ENCODE measurements around the gene SEMA6A.

SEMA6A gene

GRCh38 chr5:116464144-116464708 is 110.4 kb downstream of the SEMA6A start:
- DNase-seq (ENCODE audit: low read depth in 2 of 2), result no peak

DNA sequence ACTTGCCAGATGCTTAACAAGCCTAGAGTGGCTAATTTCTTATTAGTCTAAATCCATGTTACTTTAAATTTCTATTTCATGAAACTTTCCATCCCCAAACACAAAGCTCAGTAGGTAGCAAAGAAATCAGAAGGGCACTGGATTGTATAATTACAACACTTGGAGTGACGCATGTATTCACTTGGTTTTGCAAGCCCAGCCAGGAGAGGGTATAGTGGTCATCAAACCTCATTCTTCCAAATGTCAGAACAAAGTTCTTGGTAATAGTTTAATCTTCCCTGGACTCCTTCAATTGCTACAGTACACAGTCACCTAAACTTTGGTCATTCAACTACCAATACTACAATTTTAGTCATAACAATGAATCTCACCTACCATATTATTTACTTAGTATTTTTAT is 112.1 kb downstream of the SEMA6A start:
- DNase-seq (ENCODE audit: low read depth in 2 of 2), result no peak

GRCh38 chr5:116459301-116459700 is 115.3 kb downstream of the SEMA6A start:
- no peak for DNase-seq (ENCODE audit: low read depth in 2 of 2)

GRCh38 chr5:116457062-116457461 is 117.6 kb downstream of the SEMA6A start:
- no peak for DNase-seq (ENCODE audit: low read depth in 2 of 2)

- DNase-seq (ENCODE audit: low read depth in 2 of 2), result no peak
Measured at GRCh38 chr5:116456036-116456435, 118.6 kb downstream of the SEMA6A start.

GRCh38 chr5:116455061-116455460 is 119.6 kb downstream of the SEMA6A start:
- no peak for DNase-seq (ENCODE audit: low read depth in 2 of 2)

DNA sequence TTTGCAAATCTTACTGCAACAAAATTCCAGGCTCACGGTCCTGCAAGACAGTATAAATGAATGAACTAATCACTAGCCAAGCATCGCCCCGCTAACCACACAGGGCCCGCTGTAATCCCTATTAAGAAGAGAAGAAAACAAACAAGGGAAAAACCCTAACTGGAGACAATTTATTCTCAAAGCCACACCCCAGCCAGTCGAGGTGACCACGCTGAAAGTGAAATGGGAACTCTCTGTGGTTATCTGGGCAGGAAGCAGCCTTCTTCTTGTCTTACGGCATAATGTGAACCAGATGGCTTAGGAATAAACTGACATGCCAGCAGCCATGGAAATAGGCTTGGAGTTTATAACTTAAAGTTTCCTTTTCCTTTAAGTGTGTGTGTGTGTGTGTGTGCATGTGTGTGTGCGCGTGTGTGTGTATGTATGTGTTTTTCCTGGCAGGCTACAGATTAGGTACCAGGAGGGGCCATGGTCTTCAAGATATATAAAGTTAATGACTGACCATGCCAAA is 120.2 kb downstream of the SEMA6A start:
- no peak for DNase-seq (ENCODE audit: low read depth in 2 of 2)

DNA sequence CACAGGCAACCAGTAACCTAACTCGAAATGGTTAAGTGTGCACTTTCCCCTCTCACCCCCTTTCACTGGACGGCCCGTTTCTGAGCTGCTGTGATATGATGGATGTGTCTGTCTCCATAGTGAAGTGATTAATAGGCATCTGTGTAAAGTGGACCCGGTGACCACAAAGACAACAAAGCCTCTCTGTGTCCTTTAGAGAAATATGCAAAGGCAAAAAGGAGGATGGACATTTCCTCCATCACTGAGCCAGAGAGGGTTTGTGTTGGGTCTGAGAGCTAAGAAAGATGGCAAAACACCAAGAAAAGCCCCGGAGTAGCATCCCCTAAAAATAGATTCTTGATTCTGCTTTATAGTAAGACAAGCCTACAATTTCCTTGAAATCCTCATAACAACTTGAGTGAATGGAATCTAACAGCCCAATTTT is 120.6 kb downstream of the SEMA6A start:
- no peak for DNase-seq (ENCODE audit: low read depth in 2 of 2)

- DNase-seq (ENCODE audit: low read depth in 2 of 2), result no peak
Measured at GRCh38 chr5:116452774-116453368, 121.8 kb downstream of the SEMA6A start.

- DNase-seq (ENCODE audit: low read depth in 2 of 2), result no peak
Measured at GRCh38 chr5:116451905-116452450, 122.6 kb downstream of the SEMA6A start.

- DNase-seq (ENCODE audit: low read depth in 2 of 2), result no peak
Measured at GRCh38 chr5:116451066-116451465, 123.6 kb downstream of the SEMA6A start.

- DNase-seq (ENCODE audit: low read depth in 2 of 2), result no peak
Measured at GRCh38 chr5:116449458-116449857, 125.2 kb downstream of the SEMA6A start.

DNA sequence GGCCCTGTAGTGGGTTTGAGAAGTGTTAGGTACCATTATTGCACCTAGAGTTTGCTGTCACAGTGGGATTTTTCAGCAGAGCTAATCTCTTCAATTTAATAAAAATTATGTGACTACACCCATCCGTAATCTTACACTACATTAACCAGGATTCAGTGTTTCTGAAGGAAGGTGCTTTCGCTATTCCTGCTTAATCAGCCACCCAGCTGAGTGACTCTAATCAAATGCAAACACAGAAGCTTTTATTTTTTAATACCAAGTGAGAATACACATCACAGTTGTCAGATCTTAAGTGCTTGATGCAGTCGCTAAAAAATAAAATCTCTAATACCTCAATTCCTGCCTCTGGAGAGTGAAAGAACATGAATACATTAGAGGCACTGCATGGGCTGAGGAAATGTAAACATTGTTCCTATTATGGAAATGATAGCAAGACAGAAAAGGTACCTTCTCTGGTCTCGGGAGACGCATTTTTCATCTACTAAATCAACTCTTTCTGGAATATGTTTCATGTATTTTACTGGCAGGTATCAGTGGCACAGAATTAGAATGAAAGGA is 125.7 kb downstream of the SEMA6A start:
- DNase-seq (ENCODE audit: low read depth in 2 of 2), result no peak

DNA sequence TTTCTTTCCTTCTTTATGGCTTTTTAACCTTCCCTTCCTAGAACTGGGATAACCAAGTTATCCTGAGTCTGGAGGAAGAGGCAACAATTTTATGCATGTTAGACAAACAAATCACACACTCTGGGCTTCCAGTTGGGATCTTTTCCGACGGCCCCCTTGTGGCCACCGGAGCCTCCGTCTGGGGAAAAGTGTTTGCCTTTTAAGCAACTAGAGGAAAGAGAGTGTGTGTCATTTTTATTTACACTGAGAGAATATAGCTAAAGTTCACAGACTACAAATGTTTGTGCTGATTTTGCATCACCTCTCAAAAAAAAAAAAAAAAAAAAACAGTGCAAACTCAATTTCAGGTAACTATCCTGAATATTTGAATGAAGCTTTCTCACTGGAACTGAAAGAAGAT is 126.2 kb downstream of the SEMA6A start:
- no peak for DNase-seq (ENCODE audit: low read depth in 2 of 2)

DNA sequence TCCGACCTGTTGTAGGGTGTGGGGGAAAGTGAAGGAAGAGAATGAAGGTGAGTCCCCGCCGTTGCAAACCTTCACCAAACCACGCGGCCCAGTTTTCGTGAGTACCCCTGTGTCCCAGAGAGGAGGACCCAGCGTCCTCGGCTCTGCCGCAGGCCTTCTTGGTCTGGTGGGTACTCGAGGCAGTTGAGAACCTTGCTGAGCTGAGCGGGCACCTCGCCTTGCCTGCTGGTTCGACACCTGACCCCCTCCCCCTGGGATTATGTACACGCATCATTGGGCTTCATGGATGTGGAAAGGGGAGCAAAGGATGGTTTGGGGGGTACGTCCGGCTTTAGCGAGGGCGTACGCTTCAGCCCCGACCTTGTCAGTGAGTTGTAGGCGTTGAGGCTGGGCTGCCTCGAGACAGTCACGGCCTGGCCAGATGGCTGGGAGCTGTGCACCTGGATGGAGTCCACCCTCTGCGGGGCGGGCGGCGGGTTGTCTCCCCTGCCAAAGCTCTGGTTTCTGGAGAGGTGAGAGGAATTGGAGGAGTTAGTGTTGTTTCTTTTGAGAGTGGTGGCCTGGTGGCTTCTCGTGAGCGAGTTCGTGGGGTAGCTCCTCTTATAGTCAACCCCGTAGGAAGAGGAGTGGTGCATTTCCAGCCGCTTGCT is 128.1 kb downstream of the SEMA6A start:
- DNase-seq (ENCODE audit: low read depth in 2 of 2), result no peak

DNA sequence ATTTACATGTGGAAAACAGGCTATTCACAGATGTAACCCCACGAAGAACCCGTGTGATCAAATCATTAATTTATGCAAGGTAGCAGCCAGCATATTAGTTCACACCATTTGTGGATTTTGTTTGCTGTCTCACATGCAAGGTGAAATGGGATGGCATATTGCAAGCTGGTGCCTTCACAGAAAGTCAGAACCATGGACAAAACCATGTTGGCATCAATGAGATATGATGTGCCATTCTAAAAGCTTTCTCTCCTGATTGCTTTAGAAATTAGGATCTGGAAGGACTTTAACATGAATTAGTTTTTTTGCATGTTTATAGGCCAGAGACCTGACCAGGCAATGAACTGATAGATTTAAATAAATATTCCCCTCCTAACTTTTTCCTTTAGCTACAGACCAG is 129.3 kb downstream of the SEMA6A start:
- DNase-seq (ENCODE audit: low read depth in 2 of 2), result no peak

DNA sequence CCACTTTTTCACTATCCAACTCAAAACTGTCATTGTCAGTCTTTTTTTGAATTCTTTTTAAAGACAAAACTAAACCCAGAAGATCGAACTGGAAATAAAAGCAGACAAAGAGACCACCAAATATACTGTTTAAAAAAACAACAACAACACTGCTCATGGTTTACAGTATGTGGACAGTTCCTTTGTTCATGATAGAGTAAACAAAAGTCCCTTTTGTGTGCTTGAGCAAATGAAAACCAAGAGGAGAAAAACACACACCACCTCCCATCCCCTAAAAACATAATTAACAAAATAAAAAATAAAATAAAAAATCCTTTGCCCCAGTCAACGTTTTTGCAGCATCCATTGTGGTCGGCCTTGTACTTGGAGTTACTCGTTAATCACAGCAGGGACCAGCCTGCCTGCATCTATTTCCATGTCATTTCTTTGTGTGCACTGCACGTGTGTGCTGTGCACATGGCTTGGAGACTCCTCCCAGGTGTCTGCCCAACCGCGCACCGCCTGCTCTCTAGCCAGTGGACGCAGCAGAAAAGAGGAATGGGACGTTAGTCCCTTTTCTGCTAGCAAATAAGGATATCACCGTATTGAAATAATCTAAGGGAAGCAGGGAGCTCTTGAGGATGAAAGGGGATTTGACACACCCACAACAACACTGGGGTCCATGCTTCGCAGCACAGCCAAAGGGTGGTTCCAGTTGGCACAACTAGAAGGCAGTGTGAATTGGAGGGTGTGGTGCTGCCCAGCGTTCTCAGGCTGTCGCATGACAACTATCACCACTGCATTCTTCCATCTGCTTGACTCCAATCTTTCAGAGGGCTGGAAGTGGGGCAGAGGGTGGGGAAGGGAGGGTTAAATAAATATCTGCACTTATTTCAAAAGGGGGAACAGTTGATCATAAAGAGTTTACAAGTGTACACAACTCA is 130.0 kb downstream of the SEMA6A start:
- DNase-seq (ENCODE audit: low read depth in 2 of 2), result no peak

- DNase-seq (ENCODE audit: low read depth in 2 of 2), result no peak
Measured at GRCh38 chr5:116442931-116443551, 131.6 kb downstream of the SEMA6A start.

DNA sequence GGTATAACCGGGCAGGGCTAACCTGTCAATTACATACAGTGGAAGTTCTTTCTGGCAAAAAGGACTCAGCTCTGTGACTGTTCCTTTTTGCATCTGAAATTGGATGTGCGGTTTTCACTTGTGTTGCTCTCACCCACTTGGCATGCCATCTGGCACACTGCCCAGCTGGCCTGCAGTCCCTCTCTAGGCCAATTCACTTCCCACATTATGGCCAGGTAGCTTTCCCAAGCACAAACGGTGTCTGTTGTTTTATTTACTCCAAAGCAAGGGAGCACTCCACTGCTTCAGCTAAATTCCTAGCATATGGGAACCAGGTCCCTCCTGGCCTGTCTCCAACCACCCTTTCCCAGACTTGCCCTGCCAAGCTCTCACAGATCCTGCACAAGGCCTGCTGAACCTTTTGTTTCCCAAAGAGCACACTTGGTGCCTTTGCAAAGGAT is 132.5 kb downstream of the SEMA6A start:
- no peak for DNase-seq (ENCODE audit: low read depth in 2 of 2)

- DNase-seq (ENCODE audit: low read depth in 2 of 2), result no peak
Measured at GRCh38 chr5:116441223-116441622, 133.4 kb downstream of the SEMA6A start.

DNA sequence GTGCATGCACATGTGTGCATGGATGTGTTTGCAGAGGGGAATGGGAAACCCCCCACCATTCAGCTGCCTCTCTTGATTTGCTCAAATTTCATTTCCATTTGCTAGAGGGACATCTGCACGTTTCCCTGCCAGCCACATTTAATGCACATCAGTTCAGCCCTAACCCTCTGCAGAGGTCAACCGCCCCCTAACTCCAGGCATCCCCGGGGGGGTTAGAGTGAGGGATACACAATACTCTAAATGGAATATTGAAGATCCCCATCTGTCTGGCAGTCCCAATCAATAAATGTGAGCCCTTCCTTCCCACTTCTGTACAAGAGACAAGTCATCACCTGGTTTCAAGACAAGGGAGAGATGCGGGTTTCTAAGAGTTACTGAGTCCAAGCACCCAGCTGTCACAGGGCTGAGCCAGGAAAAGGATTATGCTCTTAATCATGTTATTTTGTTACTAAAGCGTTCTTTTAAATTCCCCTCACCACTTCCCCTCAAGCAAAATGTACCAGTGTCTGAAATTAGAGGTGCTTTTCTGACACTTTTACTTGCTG is 134.1 kb downstream of the SEMA6A start:
- no peak for DNase-seq (ENCODE audit: low read depth in 2 of 2)

Measured in stimulated activated CD8-positive, alpha-beta memory T cell treated with anti-CD3 and anti-CD28 coated beads, Interleukin-15, amount 100 ng/mL, for 48 hours (primary cell).